Measurements from ENCODE around the gene RAP2A. TPM values are rescaled to one million over a fixed set of nuclear protein-coding genes. Genes with fewer than 3 reads are reported as not detected.

The RAP2A gene
- total RNA-seq, 4 donors from 2014 or later = 10.6 to 16.0 (median 12.7) TPM

- H3K27ac ChIP-seq = peak overlapping the region; percentile 6
- no peak overlapping the region for H3K4me3 ChIP-seq
- 78% methylated on average over 2 of the region's 2 CpGs for WGBS
- no peaks in the 10 kb centered on the region for H3K27me3 ChIP-seq
- peaks cover 10% of the 10 kb centered on the region for H3K36me3 ChIP-seq
- DNase-seq (ENCODE audit: low spot score in 2 of 2) = no peak
- H3K4me1 ChIP-seq = peaks cover 9% of the 10 kb centered on the region
- no peaks in the 10 kb centered on the region for H3K9me3 ChIP-seq
- TF ChIP-seq POLR2AphosphoS5 (IDR thresholded peaks at IDR 0.05) = no peak
- no peak for TF ChIP-seq EP300 (IDR thresholded peaks at IDR 0.05)
- no peak for TF ChIP-seq POLR2A (IDR thresholded peaks at IDR 0.05)
- TF ChIP-seq, protein P1, sequence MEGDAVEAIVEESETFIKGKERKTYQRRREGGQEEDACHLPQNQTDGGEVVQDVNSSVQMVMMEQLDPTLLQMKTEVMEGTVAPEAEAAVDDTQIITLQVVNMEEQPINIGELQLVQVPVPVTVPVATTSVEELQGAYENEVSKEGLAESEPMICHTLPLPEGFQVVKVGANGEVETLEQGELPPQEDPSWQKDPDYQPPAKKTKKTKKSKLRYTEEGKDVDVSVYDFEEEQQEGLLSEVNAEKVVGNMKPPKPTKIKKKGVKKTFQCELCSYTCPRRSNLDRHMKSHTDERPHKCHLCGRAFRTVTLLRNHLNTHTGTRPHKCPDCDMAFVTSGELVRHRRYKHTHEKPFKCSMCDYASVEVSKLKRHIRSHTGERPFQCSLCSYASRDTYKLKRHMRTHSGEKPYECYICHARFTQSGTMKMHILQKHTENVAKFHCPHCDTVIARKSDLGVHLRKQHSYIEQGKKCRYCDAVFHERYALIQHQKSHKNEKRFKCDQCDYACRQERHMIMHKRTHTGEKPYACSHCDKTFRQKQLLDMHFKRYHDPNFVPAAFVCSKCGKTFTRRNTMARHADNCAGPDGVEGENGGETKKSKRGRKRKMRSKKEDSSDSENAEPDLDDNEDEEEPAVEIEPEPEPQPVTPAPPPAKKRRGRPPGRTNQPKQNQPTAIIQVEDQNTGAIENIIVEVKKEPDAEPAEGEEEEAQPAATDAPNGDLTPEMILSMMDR (IDR thresholded peaks at IDR 0.05) = no peak
Observed at GRCh38 chr13:97460853-97461252, 26.9 kb downstream of the RAP2A start.

GRCh38 chr13:97464561-97464960 is 30.6 kb downstream of the RAP2A start:
- no peak for TF ChIP-seq EP300 (IDR thresholded peaks at IDR 0.05)
- TF ChIP-seq POLR2AphosphoS5 (IDR thresholded peaks at IDR 0.05) = no peak
- TF ChIP-seq, protein P1 (IDR thresholded peaks at IDR 0.05) = no peak
- TF ChIP-seq POLR2A (IDR thresholded peaks at IDR 0.05) = no peak
- Histone ChIP-seq H3K27ac (no peak overlapping the region), H3K27me3 (no peaks in the 10 kb centered on the region), H3K4me1 (peaks cover 9% of the 10 kb centered on the region), H3K4me3 (no peak overlapping the region), H3K36me3 (peaks cover 10% of the 10 kb centered on the region), H3K9me3 (no peaks in the 10 kb centered on the region)
- no peak for DNase-seq (ENCODE audit: low spot score in 2 of 2)
- 75% methylated on average over 3 of the region's 3 CpGs for WGBS

GRCh38 chr13:97466722-97467121 is 32.8 kb downstream of the RAP2A start:
- TF ChIP-seq POLR2A (IDR thresholded peaks at IDR 0.05) = no peak
- TF ChIP-seq, protein P1 (IDR thresholded peaks at IDR 0.05) = no peak
- no peak for TF ChIP-seq POLR2AphosphoS5 (IDR thresholded peaks at IDR 0.05)
- no peak for TF ChIP-seq EP300 (IDR thresholded peaks at IDR 0.05)
- peaks cover 10% of the 10 kb centered on the region for H3K36me3 ChIP-seq
- DNase-seq (ENCODE audit: low spot score in 2 of 2) = no peak
- H3K9me3 ChIP-seq = no peaks in the 10 kb centered on the region
- no peak overlapping the region for H3K4me3 ChIP-seq
- H3K27me3 ChIP-seq = no peaks in the 10 kb centered on the region
- WGBS = 90% methylated on average over 3 of the region's 3 CpGs
- H3K4me1 ChIP-seq = no peaks in the 10 kb centered on the region
- H3K27ac ChIP-seq = no peak overlapping the region

- Histone ChIP-seq H3K4me3 (no peak overlapping the region), H3K4me1 (no peaks in the 10 kb centered on the region), H3K36me3 (peaks cover 10% of the 10 kb centered on the region), H3K9me3 (no peaks in the 10 kb centered on the region), H3K27ac (no peak overlapping the region), H3K27me3 (no peaks in the 10 kb centered on the region)
- TF ChIP-seq POLR2AphosphoS5 (IDR thresholded peaks at IDR 0.05) (no peak), EP300 (IDR thresholded peaks at IDR 0.05) (no peak), POLR2A (IDR thresholded peaks at IDR 0.05) (no peak)
- TF ChIP-seq, protein P1 (IDR thresholded peaks at IDR 0.05) = no peak
- no peak for DNase-seq (ENCODE audit: low spot score in 2 of 2)
- WGBS = 72% methylated on average over 3 of the region's 3 CpGs
Observed at GRCh38 chr13:97468331-97468730, 34.4 kb downstream of the RAP2A start.

- no peak for DNase-seq (ENCODE audit: low spot score in 2 of 2)
- Histone ChIP-seq H3K36me3 (no peaks in the 10 kb centered on the region), H3K27ac (no peak overlapping the region), H3K4me1 (no peaks in the 10 kb centered on the region), H3K4me3 (no peak overlapping the region), H3K27me3 (no peaks in the 10 kb centered on the region), H3K9me3 (no peaks in the 10 kb centered on the region)
- TF ChIP-seq EP300 (IDR thresholded peaks at IDR 0.05) (no peak), POLR2AphosphoS5 (IDR thresholded peaks at IDR 0.05) (no peak), POLR2A (IDR thresholded peaks at IDR 0.05) (no peak)
- TF ChIP-seq, protein P1 (IDR thresholded peaks at IDR 0.05) = no peak
- 78% methylated on average over 1 of the region's 1 CpG for WGBS
Observed at GRCh38 chr13:97471711-97472110, 37.7 kb downstream of the RAP2A start.

Measured in suprapubic skin (tissue), 4 donors.